GM19468 (cell line): ENCODE measurements around the gene ZBTB7C.

Experiments used
- ATAC-seq: cut with Tn5 transposase; IDR thresholded peaks from one replicate; pipeline ENCODE4 v1.9.1; 2021; ENCODE audit warnings: mild to moderate bottlenecking, moderate library complexity, moderate number of reproducible peaks; ENCODE audit not compliant: unreplicated experiment; ENCODE audit errors: extremely low read depth

Gene ZBTB7C

GRCh38 chr18:48085781-48086487, 323.2 kb downstream of the ZBTB7C start:
- no peak for ATAC-seq

GRCh38 chr18:48084858-48085257, 324.3 kb downstream of the ZBTB7C start:
- ATAC-seq, result no peak

GRCh38 chr18:48084041-48084757, 325.0 kb downstream of the ZBTB7C start:
- ATAC-seq, result no peak

- ATAC-seq, result no peak
Observed at GRCh38 chr18:48080546-48080945, 328.6 kb downstream of the ZBTB7C start.

GRCh38 chr18:48079885-48080284, 329.3 kb downstream of the ZBTB7C start:
- no peak for ATAC-seq

GRCh38 chr18:48078448-48078847, 330.7 kb downstream of the ZBTB7C start:
- ATAC-seq, result no peak

- no peak for ATAC-seq
Observed at GRCh38 chr18:48077291-48077690, 331.9 kb downstream of the ZBTB7C start.

- ATAC-seq, result no peak
Observed at GRCh38 chr18:48076461-48076860, 332.7 kb downstream of the ZBTB7C start.

GRCh38 chr18:48075707-48076093, 333.5 kb downstream of the ZBTB7C start:
- ATAC-seq, result no peak

- ATAC-seq, result no peak
Observed at GRCh38 chr18:48074929-48075706, 334.1 kb downstream of the ZBTB7C start.

- ATAC-seq, result no peak
Observed at GRCh38 chr18:48073211-48073930, 335.8 kb downstream of the ZBTB7C start.

GRCh38 chr18:48072428-48073204, 336.6 kb downstream of the ZBTB7C start:
- no peak for ATAC-seq

GRCh38 chr18:48068916-48069445, 340.2 kb downstream of the ZBTB7C start:
- no peak for ATAC-seq

GRCh38 chr18:48066225-48066652, 342.9 kb downstream of the ZBTB7C start:
- no peak for ATAC-seq

- no peak for ATAC-seq
Observed at GRCh38 chr18:48065601-48065995, 343.6 kb downstream of the ZBTB7C start.

GRCh38 chr18:48064978-48065600, 344.1 kb downstream of the ZBTB7C start:
- ATAC-seq, result no peak

- ATAC-seq, result no peak
Observed at GRCh38 chr18:48061781-48062570, 347.2 kb downstream of the ZBTB7C start.

GRCh38 chr18:48060970-48061369, 348.2 kb downstream of the ZBTB7C start:
- ATAC-seq, result no peak
